ENCODE measurements around the gene TBC1D22A.

DNA sequence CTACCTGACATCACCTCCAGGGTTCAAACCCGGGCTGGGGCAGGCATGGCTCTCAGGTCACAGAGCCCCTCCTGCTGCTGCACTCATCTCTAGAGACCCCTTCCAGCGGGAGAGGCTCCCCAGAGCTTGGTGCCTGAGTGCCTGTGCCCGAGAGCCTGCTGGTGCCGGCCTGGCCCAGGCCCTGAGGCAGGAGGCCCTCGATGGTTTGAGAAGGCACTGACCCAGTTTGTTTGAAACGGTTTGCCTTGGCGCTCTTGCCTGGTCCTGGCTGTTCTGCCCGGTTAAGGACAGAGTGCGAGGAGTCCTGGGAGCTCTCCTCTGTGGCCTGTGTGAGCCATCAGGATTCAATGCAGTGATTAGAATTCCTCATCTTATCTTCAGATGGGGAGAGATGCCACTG, 88.9 kb downstream of the TBC1D22A start:
- TF ChIP-seq, protein P1, sequence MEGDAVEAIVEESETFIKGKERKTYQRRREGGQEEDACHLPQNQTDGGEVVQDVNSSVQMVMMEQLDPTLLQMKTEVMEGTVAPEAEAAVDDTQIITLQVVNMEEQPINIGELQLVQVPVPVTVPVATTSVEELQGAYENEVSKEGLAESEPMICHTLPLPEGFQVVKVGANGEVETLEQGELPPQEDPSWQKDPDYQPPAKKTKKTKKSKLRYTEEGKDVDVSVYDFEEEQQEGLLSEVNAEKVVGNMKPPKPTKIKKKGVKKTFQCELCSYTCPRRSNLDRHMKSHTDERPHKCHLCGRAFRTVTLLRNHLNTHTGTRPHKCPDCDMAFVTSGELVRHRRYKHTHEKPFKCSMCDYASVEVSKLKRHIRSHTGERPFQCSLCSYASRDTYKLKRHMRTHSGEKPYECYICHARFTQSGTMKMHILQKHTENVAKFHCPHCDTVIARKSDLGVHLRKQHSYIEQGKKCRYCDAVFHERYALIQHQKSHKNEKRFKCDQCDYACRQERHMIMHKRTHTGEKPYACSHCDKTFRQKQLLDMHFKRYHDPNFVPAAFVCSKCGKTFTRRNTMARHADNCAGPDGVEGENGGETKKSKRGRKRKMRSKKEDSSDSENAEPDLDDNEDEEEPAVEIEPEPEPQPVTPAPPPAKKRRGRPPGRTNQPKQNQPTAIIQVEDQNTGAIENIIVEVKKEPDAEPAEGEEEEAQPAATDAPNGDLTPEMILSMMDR (IDR thresholded peaks at IDR 0.05 in 2 of 3, conservative IDR thresholded peaks at IDR 0.05 in 1 of 3; ENCODE audit: insufficient read depth in 2 of 3, low read depth in 1 of 3, low read length in 3 of 3), result no peak
- TF ChIP-seq, protein P2, sequence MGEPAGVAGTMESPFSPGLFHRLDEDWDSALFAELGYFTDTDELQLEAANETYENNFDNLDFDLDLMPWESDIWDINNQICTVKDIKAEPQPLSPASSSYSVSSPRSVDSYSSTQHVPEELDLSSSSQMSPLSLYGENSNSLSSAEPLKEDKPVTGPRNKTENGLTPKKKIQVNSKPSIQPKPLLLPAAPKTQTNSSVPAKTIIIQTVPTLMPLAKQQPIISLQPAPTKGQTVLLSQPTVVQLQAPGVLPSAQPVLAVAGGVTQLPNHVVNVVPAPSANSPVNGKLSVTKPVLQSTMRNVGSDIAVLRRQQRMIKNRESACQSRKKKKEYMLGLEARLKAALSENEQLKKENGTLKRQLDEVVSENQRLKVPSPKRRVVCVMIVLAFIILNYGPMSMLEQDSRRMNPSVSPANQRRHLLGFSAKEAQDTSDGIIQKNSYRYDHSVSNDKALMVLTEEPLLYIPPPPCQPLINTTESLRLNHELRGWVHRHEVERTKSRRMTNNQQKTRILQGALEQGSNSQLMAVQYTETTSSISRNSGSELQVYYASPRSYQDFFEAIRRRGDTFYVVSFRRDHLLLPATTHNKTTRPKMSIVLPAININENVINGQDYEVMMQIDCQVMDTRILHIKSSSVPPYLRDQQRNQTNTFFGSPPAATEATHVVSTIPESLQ (CRISPR knock-in tag; IDR thresholded peaks at IDR 0.05), result no peak
- TF ChIP-seq EZH2 (IDR thresholded peaks at IDR 0.05; ENCODE audit: borderline replicate concordance, low read depth, low read length), result no peak
- TF ChIP-seq, protein P3, sequence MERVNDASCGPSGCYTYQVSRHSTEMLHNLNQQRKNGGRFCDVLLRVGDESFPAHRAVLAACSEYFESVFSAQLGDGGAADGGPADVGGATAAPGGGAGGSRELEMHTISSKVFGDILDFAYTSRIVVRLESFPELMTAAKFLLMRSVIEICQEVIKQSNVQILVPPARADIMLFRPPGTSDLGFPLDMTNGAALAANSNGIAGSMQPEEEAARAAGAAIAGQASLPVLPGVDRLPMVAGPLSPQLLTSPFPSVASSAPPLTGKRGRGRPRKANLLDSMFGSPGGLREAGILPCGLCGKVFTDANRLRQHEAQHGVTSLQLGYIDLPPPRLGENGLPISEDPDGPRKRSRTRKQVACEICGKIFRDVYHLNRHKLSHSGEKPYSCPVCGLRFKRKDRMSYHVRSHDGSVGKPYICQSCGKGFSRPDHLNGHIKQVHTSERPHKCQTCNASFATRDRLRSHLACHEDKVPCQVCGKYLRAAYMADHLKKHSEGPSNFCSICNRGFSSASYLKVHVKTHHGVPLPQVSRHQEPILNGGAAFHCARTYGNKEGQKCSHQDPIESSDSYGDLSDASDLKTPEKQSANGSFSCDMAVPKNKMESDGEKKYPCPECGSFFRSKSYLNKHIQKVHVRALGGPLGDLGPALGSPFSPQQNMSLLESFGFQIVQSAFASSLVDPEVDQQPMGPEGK (CRISPR knock-in tag; IDR thresholded peaks at IDR 0.05; ENCODE audit: borderline replicate concordance), result no peak
- TF ChIP-seq POLR2A (conservative IDR thresholded peaks at IDR 0.05), result no peak
- no peak for TF ChIP-seq RBM39 (optimal IDR thresholded peaks at IDR 0.05; ENCODE audit: low read depth, low read length)
- TF ChIP-seq FOXJ3 (CRISPR knock-in tag; IDR thresholded peaks at IDR 0.05), result no peak
- TF ChIP-seq FOXA3 (CRISPR knock-in tag; conservative IDR thresholded peaks at IDR 0.05 in 1 of 2, IDR thresholded peaks at IDR 0.05 in 1 of 2), result no peak

All from K562 (cell line).